Smooth muscle cell (in vitro differentiated cells): ENCODE results near the gene COL2A1. TPM values are rescaled to one million over a fixed set of nuclear protein-coding genes. Genes with fewer than 3 reads are reported as not detected.

ENCODE experiments used
- DNase-seq: peaks from one replicate; lab custom pipeline; 2025; ENCODE audit not compliant: unreplicated experiment; lab: John Stamatoyannopoulos, UW
- H2AFZ ChIP-seq: fragments of 200-600 bp; sonication (generic); 2 replicates; pipeline ENCODE4 v1.6.0; 2016; ENCODE audit warnings: antibody characterized with exemption, low read depth, mild to moderate bottlenecking
- H3F3A ChIP-seq: fragments of 200-600 bp; sonication (generic); 2 replicates; pipeline ENCODE4 v1.6.0; 2017; ENCODE audit warnings: antibody characterized with exemption, low read depth
- H3K27ac ChIP-seq: fragments of 200-600 bp; sonication (generic); 2 replicates; pipeline ENCODE4 v1.5.1; 2016; ENCODE audit warnings: low read depth, mild to moderate bottlenecking
- H3K27me3 ChIP-seq: fragments of 200-600 bp; sonication (generic); 2 replicates; pipeline ENCODE4 v1.6.1; 2016; ENCODE audit warnings: low read depth, mild to moderate bottlenecking
- H3K36me3 ChIP-seq: fragments of 200-600 bp; sonication (generic); 2 replicates; pipeline ENCODE4 v1.5.1; 2016; ENCODE audit warnings: low read depth
- H3K4me1 ChIP-seq: fragments of 200-600 bp; sonication (generic); 2 replicates; pipeline ENCODE4 v1.5.1; 2016; ENCODE audit warnings: low read depth
- H3K4me2 ChIP-seq: fragments of 200-600 bp; sonication (generic); 2 replicates; pipeline ENCODE4 v1.6.0; 2016; ENCODE audit warnings: mild to moderate bottlenecking
- H3K4me3 ChIP-seq: fragments of 200-600 bp; sonication (generic); 2 replicates; pipeline ENCODE4 v1.5.1; 2016; ENCODE audit warnings: mild to moderate bottlenecking
- H3K79me2 ChIP-seq: fragments of 200-600 bp; sonication (generic); 2 replicates; pipeline ENCODE4 v1.6.0; 2016; ENCODE audit warnings: low read depth, mild to moderate bottlenecking
- H3K9ac ChIP-seq: fragments of 200-600 bp; sonication (generic); 2 replicates; pipeline ENCODE4 v1.6.0; 2016; ENCODE audit warnings: low read depth
- H3K9me3 ChIP-seq: fragments of 200-600 bp; sonication (generic); replicated peaks from 2 replicates; pipeline ENCODE4 v1.5.1; 2016; ENCODE audit warnings: low read depth
- H4K20me1 ChIP-seq: fragments of 200-600 bp; sonication (generic); 2 replicates; pipeline ENCODE4 v1.6.0; 2016; ENCODE audit warnings: low read depth
- WGBS: methylation state at CpG from one replicate; pipeline ENCODE4 v1.1.7; 2016; ENCODE audit warnings: low lambda C conversion rate; 5-methylcytosine and 5-hydroxymethylcytosine counted together
- polyA plus RNA-seq: library from polyadenylated mRNA; unstranded; fragments of >200 nt; fragmentation: Nextera tagmentation; extraction: Ambion mirVana; gene quantifications from 2 replicates; pipeline ENCODE4 v1.2.1, GENCODE V29; 2016
- total RNA-seq: library from RNA; depleted of rRNA; stranded (reverse); fragments of >200 nt; gene quantifications from 2 replicates; pipeline ENCODE4 v1.2.3, GENCODE V29; 2014
- TF ChIP-seq, protein P1 (sequence below): fragments of 200-600 bp; sonication (generic); IDR thresholded peaks from 2 replicates; pipeline ENCODE4 v1.5.1; 2017; ENCODE audit warnings: borderline replicate concordance, mild to moderate bottlenecking, antibody characterized with exemption; ENCODE audit not compliant: insufficient read depth, poor library complexity, severe bottlenecking

Gene COL2A1
- total and polyA plus RNA-seq, 2 experiments from 2014 or later: 1.6 to 8.6 TPM

DNA sequence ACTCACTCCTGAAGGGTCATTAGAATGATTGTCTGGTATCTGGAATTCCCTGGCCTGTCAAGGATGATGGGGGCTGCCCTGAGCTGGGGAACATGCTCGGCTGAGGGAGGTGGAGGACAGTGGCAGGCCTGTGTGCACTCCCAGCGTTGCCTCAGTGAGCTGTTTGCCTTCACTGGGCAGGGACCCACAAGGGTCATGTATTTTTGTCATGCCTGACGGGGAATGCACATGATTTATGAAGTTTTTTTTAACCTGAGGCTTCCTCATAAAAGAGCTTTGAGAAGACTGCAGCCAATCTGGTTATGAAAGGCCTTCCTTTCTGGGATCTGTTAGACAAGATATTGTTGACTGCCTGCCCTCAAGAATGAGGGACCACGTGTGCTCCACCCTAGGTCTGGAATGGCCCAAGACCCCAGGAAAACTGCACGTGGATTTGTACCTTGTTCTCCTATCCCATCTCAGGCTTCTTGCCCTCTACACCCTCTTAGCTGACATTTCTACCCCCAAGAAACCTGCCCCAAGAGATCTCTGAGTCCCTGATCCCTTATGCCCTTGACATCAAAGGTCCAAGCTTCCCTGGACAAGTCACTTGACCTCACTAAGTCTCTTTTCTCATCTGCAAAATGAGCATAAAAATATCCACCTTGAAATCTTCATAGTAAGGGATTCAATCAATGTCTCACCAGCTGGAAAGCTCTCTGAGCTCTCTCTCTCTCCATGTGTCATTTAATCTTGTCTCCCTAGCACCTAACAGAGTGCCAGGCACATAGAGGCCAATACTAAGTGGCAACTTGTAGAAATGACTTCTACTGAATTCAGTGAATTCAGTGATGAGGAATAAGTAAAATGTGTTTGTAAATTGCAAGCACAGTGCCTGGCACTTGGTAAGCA is 24.5 kb upstream of the COL2A1 start:
- DNase-seq: no peak
- Histone ChIP-seq H3K27me3 (no peaks in the 10 kb centered on the region), H3K4me2 (no peak overlapping the region), H3K9ac (no peak overlapping the region), H3K27ac (no peak overlapping the region), H3K9me3 (no peaks in the 10 kb centered on the region), H3K79me2 (no peaks in the 10 kb centered on the region), H3K4me3 (no peak overlapping the region), H4K20me1 (no peaks in the 10 kb centered on the region), H2AFZ (no peak overlapping the region), H3K4me1 (peaks cover 19% of the 10 kb centered on the region), H3F3A (no peaks in the 10 kb centered on the region), H3K36me3 (no peaks in the 10 kb centered on the region)
- WGBS: 59% methylated on average over 5 of the region's 5 CpGs
- TF ChIP-seq, protein P1, sequence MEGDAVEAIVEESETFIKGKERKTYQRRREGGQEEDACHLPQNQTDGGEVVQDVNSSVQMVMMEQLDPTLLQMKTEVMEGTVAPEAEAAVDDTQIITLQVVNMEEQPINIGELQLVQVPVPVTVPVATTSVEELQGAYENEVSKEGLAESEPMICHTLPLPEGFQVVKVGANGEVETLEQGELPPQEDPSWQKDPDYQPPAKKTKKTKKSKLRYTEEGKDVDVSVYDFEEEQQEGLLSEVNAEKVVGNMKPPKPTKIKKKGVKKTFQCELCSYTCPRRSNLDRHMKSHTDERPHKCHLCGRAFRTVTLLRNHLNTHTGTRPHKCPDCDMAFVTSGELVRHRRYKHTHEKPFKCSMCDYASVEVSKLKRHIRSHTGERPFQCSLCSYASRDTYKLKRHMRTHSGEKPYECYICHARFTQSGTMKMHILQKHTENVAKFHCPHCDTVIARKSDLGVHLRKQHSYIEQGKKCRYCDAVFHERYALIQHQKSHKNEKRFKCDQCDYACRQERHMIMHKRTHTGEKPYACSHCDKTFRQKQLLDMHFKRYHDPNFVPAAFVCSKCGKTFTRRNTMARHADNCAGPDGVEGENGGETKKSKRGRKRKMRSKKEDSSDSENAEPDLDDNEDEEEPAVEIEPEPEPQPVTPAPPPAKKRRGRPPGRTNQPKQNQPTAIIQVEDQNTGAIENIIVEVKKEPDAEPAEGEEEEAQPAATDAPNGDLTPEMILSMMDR: no peak

DNA sequence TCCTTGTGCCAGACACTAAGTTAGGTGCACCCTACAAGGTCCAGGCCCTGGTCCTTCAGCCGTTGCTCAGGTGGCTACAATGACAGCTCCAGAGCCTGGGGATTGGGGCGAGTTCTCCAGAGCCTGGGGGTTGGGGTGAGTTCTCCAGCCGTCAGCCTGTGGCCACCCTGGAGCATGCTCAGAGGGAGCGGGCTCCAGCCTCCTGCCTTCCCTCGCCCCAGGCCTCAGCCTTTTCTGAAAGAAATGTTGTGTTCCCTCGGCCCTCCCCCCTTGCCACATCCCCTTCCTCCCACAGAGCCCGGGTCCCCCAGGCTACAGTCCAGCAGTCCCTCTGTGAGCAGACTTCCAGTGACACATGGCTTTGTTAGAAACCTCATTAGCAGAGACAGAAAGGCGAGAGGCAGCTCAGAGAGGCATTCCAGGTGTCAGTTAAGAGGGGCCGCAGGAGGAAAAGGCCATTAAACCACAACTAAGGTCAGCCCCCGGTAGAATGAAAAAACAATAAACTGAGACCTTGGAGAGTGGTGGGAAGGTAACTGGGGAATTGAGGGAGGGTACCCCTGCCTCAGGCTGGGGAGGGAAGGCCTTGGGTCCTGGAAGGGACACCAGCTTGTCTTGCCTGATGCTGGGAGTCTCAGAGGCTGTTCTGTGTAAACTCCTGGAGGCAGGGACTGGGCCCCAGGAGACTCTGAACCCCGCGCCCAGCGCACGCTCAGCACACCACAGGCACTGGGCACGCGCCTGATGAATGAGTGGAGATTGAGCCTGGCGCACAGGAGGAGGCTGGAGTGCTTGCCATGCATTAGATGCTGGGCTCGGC is 23.1 kb upstream of the COL2A1 start:
- Histone ChIP-seq H3K79me2 (no peaks in the 10 kb centered on the region), H3K4me3 (no peak overlapping the region), H3K4me1 (peaks cover 33% of the 10 kb centered on the region), H4K20me1 (no peaks in the 10 kb centered on the region), H3K36me3 (no peaks in the 10 kb centered on the region), H3K27ac (no peak overlapping the region), H3K27me3 (peaks cover 8% of the 10 kb centered on the region), H3K9ac (no peak overlapping the region), H3K4me2 (no peak overlapping the region), H2AFZ (no peak overlapping the region), H3K9me3 (no peaks in the 10 kb centered on the region), H3F3A (no peaks in the 10 kb centered on the region)
- 78% methylated on average over 18 of the region's 18 CpGs for WGBS
- no peak for DNase-seq
- TF ChIP-seq, protein P1: no peak

DNA sequence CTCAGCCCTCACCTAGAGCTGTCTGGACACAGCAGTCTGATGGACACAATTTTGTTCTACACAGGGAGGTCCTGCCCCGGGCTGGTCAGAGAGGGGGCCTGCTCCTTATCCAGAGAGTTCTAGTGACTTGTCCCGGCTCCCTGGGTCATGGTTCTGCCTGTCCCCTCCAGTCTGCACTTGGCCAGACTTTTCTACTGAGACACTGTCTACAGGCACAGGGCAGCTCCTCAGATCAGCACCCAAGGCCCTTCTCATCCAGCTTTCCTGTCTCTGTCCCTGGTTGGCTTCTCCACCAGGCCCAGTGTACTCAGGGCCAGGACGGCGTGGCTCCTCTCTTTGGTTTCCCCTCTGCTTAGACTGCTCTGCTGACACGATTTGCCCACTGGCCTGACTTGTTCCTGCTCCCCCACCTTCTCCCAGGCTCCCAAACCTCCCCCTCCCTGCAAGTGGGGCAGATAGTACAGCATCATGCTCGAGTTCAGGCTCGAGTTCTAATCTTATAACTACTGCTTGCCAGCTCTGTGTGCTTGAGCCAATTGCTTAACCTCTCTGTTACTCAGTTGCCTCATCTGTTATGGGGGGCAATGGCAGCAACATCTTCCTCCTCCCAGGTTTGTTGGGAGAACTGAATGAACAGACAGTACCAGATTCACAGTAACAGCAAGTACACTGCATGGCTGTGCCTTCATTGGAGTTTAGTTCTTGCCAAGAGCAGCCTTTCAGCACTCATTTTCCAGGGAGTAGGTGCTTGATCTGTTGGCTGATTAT is 22.0 kb upstream of the COL2A1 start:
- no peaks in the 10 kb centered on the region for H3F3A ChIP-seq
- H2AFZ ChIP-seq: no peak overlapping the region
- H3K79me2 ChIP-seq: no peaks in the 10 kb centered on the region
- no peaks in the 10 kb centered on the region for H4K20me1 ChIP-seq
- no peaks in the 10 kb centered on the region for H3K9me3 ChIP-seq
- no peak overlapping the region for H3K4me2 ChIP-seq
- H3K36me3 ChIP-seq: no peaks in the 10 kb centered on the region
- TF ChIP-seq, protein P1: no peak
- no peak overlapping the region for H3K4me3 ChIP-seq
- H3K27me3 ChIP-seq: peaks cover 18% of the 10 kb centered on the region
- no peak overlapping the region for H3K27ac ChIP-seq
- WGBS: 84% methylated on average over 7 of the region's 7 CpGs
- no peak for DNase-seq
- peaks cover 43% of the 10 kb centered on the region for H3K4me1 ChIP-seq
- no peak overlapping the region for H3K9ac ChIP-seq
